ENCODE measurements around the gene GH1. TPM values are rescaled to one million over a fixed set of nuclear protein-coding genes. Genes with fewer than 3 reads are reported as not detected.

Gene GH1
- total and polyA plus RNA-seq, 2 of the 13 experiments (the other 11 are each of a cell fraction or from before 2014, with no cell fraction given) = not detected

GRCh38 chr17:63941162-63941561 lies 22.5 kb upstream of the GH1 start:
- H2AFZ ChIP-seq (ENCODE audit: low read length) = no peak overlapping the region
- H3K27ac ChIP-seq (ENCODE audit: extremely low read length, insufficient read depth, low read length) = no peak overlapping the region
- no peak for DNase-seq (ENCODE audit: low spot score)
- H3K4me1 ChIP-seq (ENCODE audit: insufficient read depth, low read length) = peaks cover 11% of the 10 kb centered on the region
- no peak overlapping the region for H3K9ac ChIP-seq (ENCODE audit: insufficient read depth, low read depth, low read length)
- CTCF ChIA-PET (ENCODE audit: low intra/inter-chr PET ratio, low total read pairs) = no interaction called here
- H3K27me3 ChIP-seq (ENCODE audit: control insufficient read depth in 1 of 2, insufficient read depth in 2 of 2, low read length in 2 of 2) = peaks cover 0 to 38% of the 10 kb centered on the region in 2 experiments; a peak in 3 of 5 replicates
- H3K9me3 ChIP-seq (ENCODE audit: low read length) = no peaks in the 10 kb centered on the region
- TF ChIP-seq TSC22D2 (CRISPR knock-in tag; IDR thresholded peaks at IDR 0.05; ENCODE audit: borderline replicate concordance) = no peak
- TF ChIP-seq NFKBIZ (CRISPR knock-in tag; IDR thresholded peaks at IDR 0.05) = no peak
- no peak for TF ChIP-seq EP300 (IDR thresholded peaks at IDR 0.05; ENCODE audit: low read depth in 2 of 2, low read length in 2 of 2)
- no peak for TF ChIP-seq EP300 (CRISPR knock-in tag; IDR thresholded peaks at IDR 0.05; ENCODE audit: borderline replicate concordance)
- no peak for TF ChIP-seq SALL1 (CRISPR knock-in tag; IDR thresholded peaks at IDR 0.05)
- no peak for TF ChIP-seq FOSL2 (CRISPR knock-in tag; IDR thresholded peaks at IDR 0.05)
- no peak for TF ChIP-seq ZFP82 (CRISPR knock-in tag; IDR thresholded peaks at IDR 0.05; ENCODE audit: borderline replicate concordance)
- BruUV-seq (replicated peaks) = no TSS peak
- intact Hi-C loops (cut with micrococcal nuclease; ENCODE audit: unreplicated experiment) (no loop called here), in situ Hi-C loops (cut with HindIII; ENCODE audit: extremely low pct_ligation_motif_present, low pct_unique_long_range_greater_than_20kb) (no loop called here)
- H4K20me1 ChIP-seq (ENCODE audit: insufficient read depth, low read length) = no peaks in the 10 kb centered on the region
- H3K4me3 ChIP-seq (replicated peaks in 1 of 3; ENCODE audit: insufficient read depth in 1 of 3, low read depth in 2 of 3, low read length in 3 of 3) = no peak overlapping the region
- WGBS (ENCODE audit: low lambda C conversion rate) = 66% methylated on average over 11 of the region's 12 CpGs
- no peak overlapping the region for H3K4me2 ChIP-seq (ENCODE audit: low read depth, low read length)
- FAIRE-seq = no peak
- H3K79me2 ChIP-seq (ENCODE audit: insufficient read depth, low read length) = no peaks in the 10 kb centered on the region
- H3K36me3 ChIP-seq (replicated peaks in 1 of 2; ENCODE audit: control insufficient read depth in 1 of 2, insufficient read depth in 2 of 2, low read length in 2 of 2) = no peaks in the 10 kb centered on the region
- POLR2A ChIA-PET = no interaction called here
- ATAC-seq = no peak

GRCh38 chr17:63940584-63940983 lies 21.9 kb upstream of the GH1 start:
- intact Hi-C loops (cut with micrococcal nuclease; ENCODE audit: unreplicated experiment) = no loop called here
- no TSS peak for BruUV-seq (replicated peaks)
- no peak overlapping the region for H3K4me3 ChIP-seq (replicated peaks in 1 of 3; ENCODE audit: insufficient read depth in 1 of 3, low read depth in 2 of 3, low read length in 3 of 3)
- peaks cover 0 to 39% of the 10 kb centered on the region in 2 experiments; a peak in 3 of 5 replicates for H3K27me3 ChIP-seq (ENCODE audit: control insufficient read depth in 1 of 2, insufficient read depth in 2 of 2, low read length in 2 of 2)
- POLR2A ChIA-PET = no interaction called here
- in situ Hi-C loops (cut with HindIII; ENCODE audit: extremely low pct_ligation_motif_present, low pct_unique_long_range_greater_than_20kb) = no loop called here
- WGBS (ENCODE audit: low lambda C conversion rate) = 50% methylated on average over 6 of the region's 14 CpGs
- H3K27ac ChIP-seq (ENCODE audit: extremely low read length, insufficient read depth, low read length) = no peak overlapping the region
- H3K79me2 ChIP-seq (ENCODE audit: insufficient read depth, low read length) = no peaks in the 10 kb centered on the region
- H4K20me1 ChIP-seq (ENCODE audit: insufficient read depth, low read length) = no peaks in the 10 kb centered on the region
- CTCF ChIA-PET (ENCODE audit: low intra/inter-chr PET ratio, low total read pairs) = no interaction called here
- ATAC-seq (no peak), DNase-seq (ENCODE audit: low spot score) (no peak), FAIRE-seq (no peak)
- H3K4me2 ChIP-seq (ENCODE audit: low read depth, low read length) = no peak overlapping the region
- no peaks in the 10 kb centered on the region for H3K9me3 ChIP-seq (ENCODE audit: low read length)
- H3K36me3 ChIP-seq (replicated peaks in 1 of 2; ENCODE audit: control insufficient read depth in 1 of 2, insufficient read depth in 2 of 2, low read length in 2 of 2) = no peaks in the 10 kb centered on the region
- H3K9ac ChIP-seq (ENCODE audit: insufficient read depth, low read depth, low read length) = no peak overlapping the region
- H3K4me1 ChIP-seq (ENCODE audit: insufficient read depth, low read length) = peaks cover 6% of the 10 kb centered on the region
- H2AFZ ChIP-seq (ENCODE audit: low read length) = no peak overlapping the region
- TF ChIP-seq FOSL1 (CRISPR knock-in tag; IDR thresholded peaks at IDR 0.05; ENCODE audit: borderline replicate concordance) = no peak
- TF ChIP-seq HOXA9 (CRISPR knock-in tag; IDR thresholded peaks at IDR 0.05; ENCODE audit: borderline replicate concordance) = no peak
- TF ChIP-seq SOX5 (CRISPR knock-in tag; IDR thresholded peaks at IDR 0.05; ENCODE audit: borderline replicate concordance) = no peak
- no peak for TF ChIP-seq ZC3H4 (CRISPR knock-in tag; IDR thresholded peaks at IDR 0.05; ENCODE audit: borderline replicate concordance)
- TF ChIP-seq SNAPC2 (CRISPR knock-in tag; IDR thresholded peaks at IDR 0.05) = no peak
- no peak for TF ChIP-seq ZFP36L1 (CRISPR knock-in tag; IDR thresholded peaks at IDR 0.05)
- TF ChIP-seq CENPX (CRISPR knock-in tag; IDR thresholded peaks at IDR 0.05) = no peak
- TF ChIP-seq SETDB1 (CRISPR knock-in tag; IDR thresholded peaks at IDR 0.05; ENCODE audit: borderline replicate concordance) = no peak
- no peak for TF ChIP-seq ZNF343 (CRISPR knock-in tag; IDR thresholded peaks at IDR 0.05)
- no peak for TF ChIP-seq ZNF737 (CRISPR knock-in tag; IDR thresholded peaks at IDR 0.05; ENCODE audit: borderline replicate concordance)
- no peak for TF ChIP-seq ZBTB49 (CRISPR knock-in tag; IDR thresholded peaks at IDR 0.05; ENCODE audit: borderline replicate concordance)
- TF ChIP-seq ZBTB3 (CRISPR knock-in tag; IDR thresholded peaks at IDR 0.05; ENCODE audit: borderline replicate concordance, low read depth) = no peak
- TF ChIP-seq NPAS2 (CRISPR knock-in tag; IDR thresholded peaks at IDR 0.05; ENCODE audit: borderline replicate concordance) = no peak

All from HepG2 (cell line).